KOPT-K1 (cell line): ENCODE results near the gene NOD1.
"Not testable (repeated sequence)": the region's sequence is repeated elsewhere in the genome, so short reads cannot be mapped to it uniquely, and the experiment has no call there.

Experiments
- H3K27ac ChIP-seq: fragments of 200-600 bp; sonication (generic); 2 replicates; pipeline ENCODE4 v1.5.1; 2016; ENCODE audit warnings: antibody characterized with exemption, mild to moderate bottlenecking, low read depth, low read length; ENCODE audit not compliant: poor library complexity, severe bottlenecking
- H3K36me3 ChIP-seq: fragments of 200-600 bp; sonication (generic); 2 replicates; pipeline ENCODE4 v1.5.1; 2017; ENCODE audit warnings: antibody characterized with exemption, mild to moderate bottlenecking, low read length, moderate library complexity; ENCODE audit not compliant: insufficient read depth
- H3K9me3 ChIP-seq: fragments of 200-600 bp; sonication (generic); 2 replicates; pipeline ENCODE4 v1.5.1; 2017; ENCODE audit warnings: antibody characterized with exemption, low read length, mild to moderate bottlenecking; ENCODE audit not compliant: insufficient read depth, poor library complexity, severe bottlenecking

Gene NOD1

DNA sequence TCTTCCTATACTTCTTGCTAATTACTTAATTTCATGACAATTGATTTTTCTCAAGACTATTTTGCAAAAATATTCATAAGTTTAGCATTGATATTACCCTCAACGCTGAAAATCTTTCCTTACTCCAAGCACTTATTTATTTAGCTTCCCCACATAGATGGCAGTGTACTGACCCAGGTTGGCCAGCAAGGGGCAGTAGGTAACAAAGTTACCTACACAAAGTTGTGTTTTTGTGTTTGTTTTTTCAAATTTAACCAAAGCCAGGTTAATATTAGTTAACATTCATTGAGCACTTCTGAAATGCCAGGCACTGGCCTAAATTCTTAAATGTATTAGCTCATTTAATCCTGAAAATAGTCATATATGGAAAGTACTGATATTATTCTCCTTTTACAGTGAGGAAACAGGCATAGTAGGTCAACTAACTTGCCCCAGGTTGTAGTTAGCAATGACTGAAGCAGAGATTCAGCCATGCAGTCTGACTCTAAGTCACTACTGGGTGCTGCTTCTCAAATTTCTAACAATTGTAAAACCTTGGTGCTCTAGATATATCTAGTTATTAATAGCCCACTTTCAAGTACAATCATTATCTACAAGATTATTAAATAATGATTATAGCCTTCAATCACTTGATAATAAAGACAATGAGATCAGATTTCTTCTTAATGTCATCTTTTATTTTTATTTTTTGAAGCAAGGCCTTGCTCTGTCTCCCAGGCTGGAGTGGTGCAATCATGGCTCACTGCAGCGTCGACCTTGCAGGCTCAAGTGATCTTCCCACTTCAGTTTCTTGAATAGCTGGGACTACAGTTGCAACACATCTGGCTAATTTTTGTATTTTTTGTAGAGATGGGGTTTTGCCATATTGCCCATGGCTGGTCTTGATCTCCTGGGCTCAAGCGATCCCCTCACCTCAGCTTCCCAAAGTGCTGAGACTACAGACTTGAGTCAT lies 31.8 kb upstream of the NOD1 start:
- Histone ChIP-seq H3K36me3 (no peaks in the 10 kb centered on the region), H3K27ac (no peak overlapping the region), H3K9me3 (no peaks in the 10 kb centered on the region)

DNA sequence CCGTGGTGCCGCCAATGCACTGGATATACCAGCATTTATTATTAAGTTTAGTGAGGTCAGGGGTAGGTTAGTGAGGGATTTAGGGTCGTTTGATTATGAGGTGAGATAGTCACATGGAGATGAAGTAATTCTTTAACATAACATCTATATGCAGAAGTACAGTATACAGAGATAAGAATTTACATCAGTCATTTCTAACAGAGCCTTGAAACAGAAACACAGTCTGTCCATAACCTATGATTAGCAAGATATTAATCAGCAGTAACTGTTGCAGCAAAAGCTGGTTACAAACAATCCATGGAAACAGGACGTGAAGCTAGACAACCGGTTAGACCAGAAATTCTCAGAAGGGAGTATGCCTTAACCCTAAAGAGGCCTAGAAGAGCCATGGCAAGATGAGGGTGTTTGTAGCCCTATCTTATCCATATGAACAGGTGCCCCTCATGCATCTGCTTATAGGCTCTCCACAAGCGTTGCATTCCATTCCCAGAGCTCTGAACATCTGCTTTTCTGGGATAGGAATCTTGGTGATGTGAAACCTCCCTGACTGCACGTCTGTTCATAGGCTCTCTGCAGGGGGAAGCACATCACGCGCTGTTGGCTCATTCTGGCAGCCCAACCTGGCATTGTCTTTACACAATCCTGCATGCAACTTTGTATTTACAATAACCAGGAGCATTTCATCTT lies 30.7 kb upstream of the NOD1 start:
- H3K27ac ChIP-seq, H3K9me3 ChIP-seq, H3K36me3 ChIP-seq: not testable (repeated sequence)

DNA sequence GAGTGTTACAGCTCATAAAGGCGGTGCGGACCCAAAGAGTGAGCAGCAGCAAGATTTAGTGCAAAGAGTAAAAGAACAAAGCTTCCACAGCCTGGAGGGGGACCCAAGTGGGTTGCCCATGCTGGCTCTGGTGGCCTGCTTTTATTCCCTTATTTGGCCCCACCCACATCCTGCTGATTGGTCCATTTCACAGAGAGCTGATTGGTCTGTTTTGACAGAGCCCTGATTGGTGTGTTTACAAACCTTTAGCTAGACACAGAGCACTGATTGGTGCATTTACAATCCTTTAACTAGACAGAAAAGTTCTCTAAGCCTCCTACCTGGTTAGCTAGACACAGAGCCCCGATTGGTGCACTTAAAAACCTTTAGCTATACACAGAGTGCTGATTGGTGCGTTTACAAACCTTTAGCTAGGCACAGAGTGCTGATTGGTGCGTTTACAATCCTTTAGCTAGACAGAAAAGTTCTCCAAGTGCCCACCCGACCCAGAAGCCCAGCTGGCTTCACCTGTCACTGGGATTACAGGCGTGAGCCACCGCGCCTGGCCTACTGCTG lies 28.8 kb upstream of the NOD1 start:
- H3K9me3 ChIP-seq, H3K27ac ChIP-seq: not testable (repeated sequence)
- peaks cover 10% of the 10 kb centered on the region; the same call in 1 of the 2 replicates for H3K36me3 ChIP-seq

DNA sequence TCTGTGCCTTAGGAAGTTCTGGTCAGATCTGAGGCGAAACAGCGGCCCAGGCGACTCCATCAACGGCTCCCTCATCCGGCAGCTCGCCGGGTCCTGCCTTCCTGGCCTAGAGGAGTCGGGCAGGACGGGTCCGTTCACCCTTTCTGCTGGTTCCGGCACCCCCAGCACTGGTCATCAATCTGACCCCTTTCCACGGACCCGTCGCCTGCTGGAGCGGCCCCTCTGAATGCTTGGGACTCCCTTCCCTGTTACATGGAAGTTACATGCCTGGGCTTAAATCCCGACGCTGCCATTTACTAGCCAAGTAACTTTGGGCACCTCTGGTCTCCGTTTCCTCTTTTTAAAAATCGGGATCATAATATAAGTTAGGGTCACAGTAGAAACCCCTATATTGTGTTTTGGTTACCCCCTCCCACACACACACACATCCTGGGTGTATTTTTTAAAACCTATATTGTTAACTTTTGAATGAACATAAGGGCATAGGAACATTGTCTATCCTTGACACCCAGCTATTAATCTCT lies 26.7 kb upstream of the NOD1 start:
- H3K9me3 ChIP-seq, result no peaks in the 10 kb centered on the region
- peak overlapping the region; percentile 78 for H3K27ac ChIP-seq
- H3K36me3 ChIP-seq, result peaks cover 30% of the 10 kb centered on the region

DNA sequence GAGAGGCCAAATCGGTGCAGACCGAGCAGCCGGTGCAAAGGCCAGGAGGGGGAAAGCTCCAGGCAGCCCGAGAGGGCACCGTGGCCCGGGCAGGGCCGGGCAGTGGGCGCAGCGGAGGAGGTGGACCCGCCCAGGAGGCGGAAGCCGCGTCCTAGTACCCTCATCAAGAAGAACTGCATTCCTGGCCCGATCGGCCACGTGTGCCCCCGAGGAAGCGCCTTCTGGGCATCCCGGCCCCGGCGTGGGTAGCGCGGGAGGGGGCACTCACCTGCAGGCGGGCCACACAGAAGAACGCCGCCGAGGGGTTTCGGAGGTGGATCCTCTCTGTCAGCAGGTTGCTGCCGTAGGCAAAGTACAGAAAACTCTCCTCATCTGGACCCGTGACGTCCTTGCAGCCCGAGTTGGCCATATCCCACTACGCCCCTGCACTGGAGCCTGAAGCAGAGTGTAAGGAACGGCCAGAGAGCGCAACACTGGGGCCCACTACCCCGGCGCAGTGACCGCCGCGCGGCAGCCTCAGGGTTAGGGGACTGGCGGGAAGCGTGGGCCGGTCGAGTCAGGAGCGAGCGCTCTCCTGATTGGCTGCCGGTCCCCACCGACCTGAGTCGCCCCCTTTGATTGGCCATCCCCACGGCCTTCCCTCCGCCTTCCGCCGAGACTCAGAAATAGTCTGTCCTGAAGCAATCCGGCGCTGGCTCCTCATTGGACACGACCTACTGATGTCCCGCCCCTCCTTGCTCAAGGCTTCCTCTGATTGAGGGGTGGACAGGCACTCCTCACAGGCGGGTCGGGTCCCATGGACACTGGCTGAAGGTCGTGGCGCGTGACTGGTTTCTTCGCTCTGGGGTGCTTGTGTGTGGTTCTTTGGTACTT lies 26.0 kb upstream of the NOD1 start, which contains the start of gene GGCT:
Gene GGCT (minus strand): TSS at position 529 of the 873 bp plus-strand sequence. CDS start 120 bp downstream, at position 409.
- peak within 1 kb of the TSS; percentile 78 for H3K27ac ChIP-seq
- H3K36me3 ChIP-seq, result peaks cover 37% of the 10 kb centered on the region
- no peaks in the 10 kb centered on the region for H3K9me3 ChIP-seq

DNA sequence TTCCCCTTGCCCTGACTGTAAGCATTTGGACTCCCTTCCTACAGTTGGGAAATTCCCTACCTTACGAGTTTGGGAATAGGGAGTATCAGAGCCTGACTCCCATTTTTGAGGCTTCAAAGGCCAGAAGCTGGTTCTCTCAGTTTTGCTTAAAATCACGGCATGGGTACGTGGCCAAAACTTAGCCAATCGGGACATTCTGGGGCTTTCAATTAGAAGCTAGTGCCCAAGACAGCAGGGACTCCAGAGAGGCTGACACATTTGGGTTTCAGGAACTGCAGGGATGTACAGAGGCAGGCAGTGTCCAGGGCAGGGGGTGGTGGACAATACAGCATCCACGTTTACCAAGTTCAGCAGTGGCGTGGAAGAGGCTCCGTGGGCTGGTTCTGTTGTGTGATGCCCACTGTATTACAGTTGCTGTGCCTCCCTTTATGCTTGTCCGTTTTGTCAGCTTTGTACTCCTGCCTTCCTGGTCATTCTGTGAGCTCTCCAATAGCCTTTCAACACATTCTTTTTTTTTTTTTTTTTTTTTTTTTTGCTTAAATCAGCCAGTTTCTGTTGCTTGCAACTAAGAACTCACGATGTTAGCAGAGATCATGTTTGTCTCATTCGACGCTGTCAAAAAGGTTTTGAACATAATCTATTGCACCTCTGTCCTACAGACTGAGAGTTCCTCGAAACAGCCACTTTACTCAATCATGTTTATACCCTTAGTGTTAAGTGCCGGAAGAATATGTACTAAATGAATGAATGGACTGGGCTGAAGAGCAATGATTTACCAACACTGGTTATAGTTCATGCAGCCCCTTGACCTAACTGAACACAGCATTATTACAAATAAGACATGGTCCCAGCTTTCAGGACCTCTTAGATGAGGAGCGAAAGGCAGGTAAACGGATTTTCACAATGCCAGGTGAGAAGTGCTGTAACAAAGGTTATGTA lies 25.0 kb upstream of the NOD1 start:
- Histone ChIP-seq H3K9me3 (no peaks in the 10 kb centered on the region), H3K36me3 (peaks cover 46% of the 10 kb centered on the region), H3K27ac (peak overlapping the region; percentile 78)

DNA sequence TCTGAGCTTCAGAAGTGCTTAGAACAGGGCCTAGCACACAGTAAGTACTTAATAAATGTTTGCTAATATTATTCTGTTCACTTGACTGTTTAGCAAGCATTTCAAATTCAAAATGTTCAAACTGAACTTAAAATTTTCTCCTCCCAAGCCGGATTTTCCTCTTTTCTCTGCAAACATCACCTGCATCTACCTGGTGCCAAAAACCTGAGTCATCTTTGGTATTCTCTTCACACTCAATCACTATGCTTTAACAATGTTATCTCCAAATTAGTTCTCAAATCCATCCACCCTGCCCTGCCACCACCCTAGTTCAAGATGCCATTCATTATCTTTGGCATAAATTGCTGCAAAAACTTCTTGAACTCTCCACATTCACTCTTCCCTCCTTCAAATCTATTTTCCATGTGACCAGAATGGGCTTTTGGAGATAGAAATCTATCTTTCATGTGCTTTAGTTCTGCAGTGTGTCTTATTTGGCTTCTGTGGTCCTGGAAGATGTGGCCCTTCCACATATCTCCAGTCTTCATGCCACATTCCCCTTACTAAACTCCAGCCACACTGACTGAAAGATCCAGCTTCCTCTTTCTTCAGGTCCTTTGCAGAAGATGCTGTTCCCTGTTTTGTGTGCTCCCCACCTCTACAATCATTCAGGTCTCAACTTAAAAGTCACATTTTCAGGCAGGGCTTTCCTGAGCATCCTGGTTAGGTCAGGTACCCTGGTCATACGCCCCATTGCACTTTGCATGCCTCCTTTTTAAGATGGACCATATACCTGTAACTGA lies 24.1 kb upstream of the NOD1 start:
- no peaks in the 10 kb centered on the region for H3K9me3 ChIP-seq
- H3K27ac ChIP-seq, result no peak overlapping the region
- H3K36me3 ChIP-seq, result peaks cover 52% of the 10 kb centered on the region

DNA sequence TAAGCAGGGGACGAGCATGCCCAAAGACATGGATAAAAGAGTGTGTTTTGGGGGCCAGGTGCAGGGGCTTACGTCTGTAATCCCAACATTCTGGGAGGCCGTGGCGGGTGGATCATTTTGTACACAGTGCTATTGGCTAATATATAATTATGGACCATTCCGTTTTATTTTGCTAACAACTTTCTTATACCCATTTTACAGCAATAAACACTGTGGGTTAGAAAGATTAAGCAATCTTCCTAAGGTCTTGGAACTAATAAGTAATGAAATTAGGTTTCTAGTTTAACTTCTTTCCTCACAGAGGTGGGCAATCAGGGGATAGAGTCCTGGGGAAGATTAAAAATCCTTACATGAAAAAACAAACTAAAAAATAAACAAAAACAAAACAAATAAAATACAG lies 22.7 kb upstream of the NOD1 start:
- Histone ChIP-seq H3K27ac (no peak overlapping the region), H3K36me3 (peaks cover 65% of the 10 kb centered on the region), H3K9me3 (peaks cover 4% of the 10 kb centered on the region)

DNA sequence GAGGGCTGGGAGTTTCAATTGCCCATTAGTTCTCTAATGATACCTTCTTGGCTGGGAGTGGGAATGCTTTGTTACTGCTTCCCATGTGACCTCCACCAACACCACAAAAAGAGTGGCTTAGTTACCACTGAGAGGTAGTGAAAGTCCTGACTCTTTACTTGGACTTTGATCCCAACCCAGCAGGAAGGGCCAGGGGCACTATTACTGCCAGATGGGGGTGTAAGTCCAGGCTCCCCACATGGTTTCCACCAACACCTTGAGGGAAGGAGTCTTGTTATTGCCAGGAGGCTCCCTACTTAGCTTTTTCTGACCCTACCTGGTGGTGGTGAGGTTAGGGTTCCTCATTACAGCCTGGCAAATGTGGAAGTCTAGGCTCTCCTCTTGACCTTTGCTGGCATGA lies 14.6 kb upstream of the NOD1 start:
- Histone ChIP-seq H3K27ac (no peak overlapping the region), H3K9me3 (peaks cover 18% of the 10 kb centered on the region)

DNA sequence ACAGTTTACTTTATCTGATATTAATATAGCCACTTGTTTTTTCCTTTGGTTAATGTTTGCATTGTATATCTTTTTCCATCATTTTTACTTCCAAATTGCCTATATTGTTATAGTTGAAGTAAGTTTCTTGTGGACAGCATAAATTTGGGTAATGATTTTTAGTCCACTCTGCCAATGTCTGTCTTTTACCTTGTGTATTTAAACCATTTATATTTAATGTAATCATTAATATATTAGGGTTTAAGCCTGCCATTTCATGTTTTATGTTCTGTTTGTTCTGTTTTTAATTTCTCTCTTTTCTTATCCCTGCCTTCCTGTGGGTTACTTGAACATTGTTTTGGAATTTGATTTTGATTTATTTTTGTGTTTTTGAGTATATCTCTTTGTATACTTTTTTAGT lies 12.8 kb upstream of the NOD1 start:
- Histone ChIP-seq H3K9me3 (peaks cover 16% of the 10 kb centered on the region), H3K36me3 (peaks cover 24% of the 10 kb centered on the region), H3K27ac (no peak overlapping the region)

More for the DNA sequence above, 14.6 kb upstream of the NOD1 start:
- peaks cover 38% of the 10 kb centered on the region for H3K36me3 ChIP-seq

DNA sequence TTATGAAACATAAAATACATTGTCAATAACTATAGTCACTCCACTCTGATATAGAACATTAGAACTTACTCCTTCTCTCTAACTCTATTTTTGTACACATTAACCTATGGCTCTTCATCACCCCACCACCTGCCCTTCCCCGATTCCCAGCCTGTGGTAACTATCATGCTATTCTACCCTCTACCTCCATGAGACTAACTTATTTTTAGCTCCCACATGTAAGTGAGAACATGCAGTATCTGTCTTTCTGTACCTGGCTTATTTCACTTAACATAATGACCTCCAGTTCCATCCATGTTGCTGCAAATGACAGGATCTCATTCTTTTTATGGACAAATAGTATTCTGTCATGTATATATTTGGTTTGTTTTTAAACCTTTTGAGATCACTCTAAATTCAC lies 8.8 kb upstream of the NOD1 start:
- Histone ChIP-seq H3K9me3 (peaks cover 7% of the 10 kb centered on the region), H3K27ac (no peak overlapping the region), H3K36me3 (no peaks in the 10 kb centered on the region)

DNA sequence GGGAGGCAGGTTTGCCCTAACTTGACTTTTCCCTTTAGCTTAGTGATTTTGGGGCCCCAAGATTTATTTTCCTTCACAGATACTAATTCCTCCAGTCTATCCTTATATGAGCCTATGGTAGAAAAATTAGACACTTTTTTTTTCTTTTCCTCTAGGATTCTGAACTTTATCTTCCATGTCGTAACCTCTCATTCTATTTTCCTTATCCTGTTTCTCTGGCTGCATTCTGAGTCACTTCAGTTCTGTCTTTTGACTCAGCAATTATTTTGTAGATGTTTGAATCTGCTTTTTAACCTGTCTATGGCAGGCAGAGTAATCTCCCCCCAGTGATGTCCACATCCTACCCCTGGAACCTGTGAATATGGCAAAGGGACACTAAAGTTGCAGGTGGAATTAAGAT lies 7.1 kb upstream of the NOD1 start:
- H3K9me3 ChIP-seq, result no peaks in the 10 kb centered on the region
- no peaks in the 10 kb centered on the region for H3K36me3 ChIP-seq
- no peak overlapping the region for H3K27ac ChIP-seq

DNA sequence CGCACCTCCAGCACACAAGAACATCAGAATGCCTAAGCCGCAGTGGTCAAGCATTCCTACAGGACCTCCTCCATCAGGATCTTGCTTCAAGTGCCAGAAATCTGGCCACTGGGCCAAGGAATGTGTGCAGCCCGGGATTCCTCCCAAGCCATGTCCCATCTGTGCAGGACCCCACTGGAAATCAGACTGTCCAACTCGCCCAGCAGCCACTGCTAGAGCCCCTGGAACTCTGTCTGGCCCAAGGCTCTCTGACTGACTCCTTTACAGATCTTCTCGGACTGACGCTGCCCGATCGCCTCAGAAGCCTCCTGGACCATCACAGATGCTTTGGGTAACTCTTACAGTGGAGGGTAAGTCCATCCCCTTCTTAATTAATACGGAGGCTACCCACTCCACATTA lies 2.8 kb upstream of the NOD1 start:
- not testable (repeated sequence) for H3K9me3 ChIP-seq, H3K27ac ChIP-seq, H3K36me3 ChIP-seq
